Astrocyte of the spinal cord (primary cell): ENCODE data around the gene SOX8.

Experiments used
- DNase-seq: peaks from one replicate; pipeline ENCODE4 v3.0.0; 2011; ENCODE audit warnings: low read depth, low spot score
- H3K4me3 ChIP-seq: 2 replicates; pipeline ENCODE4 v1.5.1; 2011; ENCODE audit warnings: low read depth, mild to moderate bottlenecking, low read length, moderate library complexity
- in situ Hi-C: cut with HindIII; loops from 2 replicates; pipeline ENCODE4 v1.10.0; 2017; ENCODE audit warnings: low sequenced_read_pairs
- TF ChIP-seq, protein P1 (sequence below): IDR thresholded peaks from 2 replicates; pipeline ENCODE4 v1.5.1; 2012; ENCODE audit warnings: low read depth, mild to moderate bottlenecking, low read length, inconsistent platforms

The SOX8 gene

DNA sequence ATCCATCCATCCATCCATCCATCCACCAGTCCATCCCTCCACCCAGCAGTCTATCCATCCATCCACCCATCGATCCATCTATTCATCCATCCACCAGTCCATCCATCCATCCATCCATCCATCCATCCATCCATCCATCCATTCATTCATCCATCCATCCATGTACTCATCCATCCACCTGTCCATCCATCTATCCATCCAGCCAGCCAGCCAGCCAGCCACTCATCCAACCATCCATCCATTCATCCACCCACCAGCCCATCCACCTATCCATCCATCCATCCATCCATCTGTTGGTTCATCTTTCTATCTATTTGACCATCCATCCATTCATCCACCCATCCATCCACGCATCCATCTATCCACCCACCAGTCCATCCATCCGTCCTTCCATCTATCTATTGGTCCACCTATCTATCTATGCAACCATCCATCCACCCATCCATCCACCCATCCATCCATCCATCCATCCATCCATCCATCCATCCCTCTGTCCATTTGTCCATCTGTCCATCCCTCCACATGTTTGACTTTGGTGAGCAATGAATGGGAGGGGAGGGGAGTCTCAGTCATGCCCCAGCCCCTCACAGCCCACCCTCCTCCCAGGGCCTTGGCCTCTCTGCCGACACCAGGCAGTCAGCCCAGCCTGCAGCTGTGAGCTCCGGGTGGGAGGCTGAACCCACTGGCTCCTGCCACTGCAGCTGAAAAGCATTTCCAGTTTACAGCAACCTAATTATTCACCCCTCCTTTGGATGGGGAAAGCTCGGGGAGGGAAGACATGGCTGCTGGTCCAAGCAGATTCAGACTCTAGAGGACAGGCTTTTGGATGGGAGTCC is 52.9 kb downstream of the SOX8 start:
- DNase-seq = no peak
- TF ChIP-seq, protein P1, sequence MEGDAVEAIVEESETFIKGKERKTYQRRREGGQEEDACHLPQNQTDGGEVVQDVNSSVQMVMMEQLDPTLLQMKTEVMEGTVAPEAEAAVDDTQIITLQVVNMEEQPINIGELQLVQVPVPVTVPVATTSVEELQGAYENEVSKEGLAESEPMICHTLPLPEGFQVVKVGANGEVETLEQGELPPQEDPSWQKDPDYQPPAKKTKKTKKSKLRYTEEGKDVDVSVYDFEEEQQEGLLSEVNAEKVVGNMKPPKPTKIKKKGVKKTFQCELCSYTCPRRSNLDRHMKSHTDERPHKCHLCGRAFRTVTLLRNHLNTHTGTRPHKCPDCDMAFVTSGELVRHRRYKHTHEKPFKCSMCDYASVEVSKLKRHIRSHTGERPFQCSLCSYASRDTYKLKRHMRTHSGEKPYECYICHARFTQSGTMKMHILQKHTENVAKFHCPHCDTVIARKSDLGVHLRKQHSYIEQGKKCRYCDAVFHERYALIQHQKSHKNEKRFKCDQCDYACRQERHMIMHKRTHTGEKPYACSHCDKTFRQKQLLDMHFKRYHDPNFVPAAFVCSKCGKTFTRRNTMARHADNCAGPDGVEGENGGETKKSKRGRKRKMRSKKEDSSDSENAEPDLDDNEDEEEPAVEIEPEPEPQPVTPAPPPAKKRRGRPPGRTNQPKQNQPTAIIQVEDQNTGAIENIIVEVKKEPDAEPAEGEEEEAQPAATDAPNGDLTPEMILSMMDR = no peak
- no peak overlapping the region for H3K4me3 ChIP-seq
- in situ Hi-C loops = no loop called here

DNA sequence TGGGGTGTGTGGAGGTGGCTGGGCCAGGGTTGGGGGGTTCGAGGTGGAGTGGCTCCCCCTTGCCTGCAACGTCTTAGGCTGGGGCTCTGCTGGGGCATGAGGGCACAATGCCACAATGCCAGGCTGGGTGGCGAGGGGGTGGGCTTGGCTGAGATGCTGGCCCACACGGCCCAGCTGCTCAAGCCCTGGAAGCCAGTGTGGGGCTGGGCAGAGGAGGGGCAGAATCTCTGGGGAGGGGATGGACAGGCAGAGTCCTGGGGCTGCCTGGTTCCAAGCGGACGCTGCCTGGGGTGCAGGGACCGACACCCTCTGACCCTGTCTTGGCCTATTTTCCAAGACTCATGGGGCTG is 53.5 kb downstream of the SOX8 start:
- DNase-seq = no peak
- TF ChIP-seq, protein P1 = no peak
- in situ Hi-C loops = no loop called here
- H3K4me3 ChIP-seq = no peak overlapping the region

DNA sequence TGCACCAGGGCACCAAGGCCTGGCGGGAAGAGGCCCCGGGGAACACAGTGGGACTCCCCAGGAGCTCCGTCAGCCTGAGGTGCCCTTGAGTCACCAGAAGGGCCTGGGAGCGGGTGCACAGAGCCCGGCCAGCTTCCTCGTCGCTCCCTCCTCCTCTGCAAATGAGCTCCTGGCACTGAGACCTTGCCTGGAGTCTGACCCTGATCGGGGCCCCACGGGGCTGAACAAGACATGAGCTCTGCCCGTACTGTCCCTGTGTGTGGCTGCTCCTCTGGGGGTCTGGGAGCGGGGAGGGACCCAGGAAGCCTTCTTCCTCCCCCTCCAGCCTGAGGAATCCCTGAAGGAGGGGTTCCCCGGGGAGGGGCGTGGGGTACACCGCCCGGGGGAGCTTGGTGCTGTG is 54.6 kb downstream of the SOX8 start:
- no peak for DNase-seq
- in situ Hi-C loops = no loop called here
- H3K4me3 ChIP-seq = no peak overlapping the region
- TF ChIP-seq, protein P1 = no peak
